Right lobe of liver (tissue), 6 donors: ENCODE results near the gene TMEM238L. TPM values are rescaled to one million over a fixed set of nuclear protein-coding genes. Genes with fewer than 3 reads are reported as not detected.
"Not testable (repeated sequence)": the region's sequence is repeated elsewhere in the genome, so short reads cannot be mapped to it uniquely, and the experiment has no call there.

Experiments
- ATAC-seq, 4 donors: fragments of 200-7000 bp; cut with Tn5 transposase; one replicate each; pipeline ENCODE4 v1.9.1; 2020; ENCODE audit warnings: mild to moderate bottlenecking in 4 of 4, moderate library complexity in 4 of 4
- DNase-seq, 3 donors: peaks; one replicate each; pipeline ENCODE4 v3.0.0-alpha.2; 2020
- H3K27ac ChIP-seq, 3 donors: fragments of 200-600 bp; one replicate each; pipeline ENCODE4 v1.8.0; 2022
- H3K27me3 ChIP-seq, 2 donors: fragments of 200-600 bp; one replicate each; pipeline ENCODE4 v1.8.0; 2022
- H3K36me3 ChIP-seq, 4 donors: fragments of 200-600 bp; sonication (generic) in 1 of 4; one replicate each; pipeline versions ENCODE4 v1.5.1 to v1.8.0; 2017 to 2022; ENCODE audit warnings: control low read depth in 1 of 4
- H3K4me1 ChIP-seq, 4 donors: fragments of 200-600 bp; sonication (generic) in 1 of 4; one replicate each; pipeline versions ENCODE4 v1.5.1 to v1.8.0; 2017 to 2022; ENCODE audit warnings: control low read depth in 1 of 4
- H3K4me3 ChIP-seq, 3 donors: fragments of 200-600 bp; one replicate each; pipeline ENCODE4 v1.8.0; 2022
- H3K9me3 ChIP-seq, 4 donors: fragments of 200-600 bp; sonication (generic) in 1 of 4; one replicate each; pipeline versions ENCODE4 v1.5.1 to v1.8.0; 2017 to 2022; ENCODE audit warnings: control low read depth in 1 of 4
- CTCF ChIP-seq, 4 donors: fragments of 200-600 bp in 3 of 4; fragments of 450-650 bp in 1 of 4; IDR thresholded peaks; one replicate each; pipeline versions ENCODE4 v1.5.1 to v1.8.0; 2016 to 2022; ENCODE audit warnings: antibody characterized with exemption in 4 of 4, mild to moderate bottlenecking in 2 of 4
- POLR2A ChIP-seq: fragments of 450-650 bp; IDR thresholded peaks from one replicate; pipeline ENCODE4 v1.6.1; 2017; ENCODE audit warnings: antibody characterized with exemption, mild to moderate bottlenecking
- WGBS: methylation state at CpG from one replicate; pipeline ENCODE4 v1.1.6; 2018; ENCODE audit warnings: low coverage, low lambda C conversion rate; ENCODE audit not compliant: insufficient coverage; ENCODE audit errors: missing lambda C conversion rate; 5-methylcytosine and 5-hydroxymethylcytosine counted together
- intact Hi-C, 2 donors: fragments of 100-400 bp; cut with DNase I; formaldehyde crosslinking; loops; one replicate each; pipeline versions ENCODE4 v1.11.2 to v1.14.1; 2022
- long read RNA-seq: library from polyadenylated mRNA; unstranded; transcript quantifications from one replicate; pipeline ENCODE4 v2.0.0, GENCODE V29; 2019
- total RNA-seq, 6 experiments: library from RNA; depleted of rRNA in 2 of 6; stranded (reverse); fragments of >200 nt in 2 of 6; fragmentation: NEBNext Ultra II Directional in 3 of 6; extraction: Animal tissue kit (Norgen Biotek cat#: 25700) in 3 of 6; gene quantifications; one replicate each; pipeline versions ENCODE4 v1.1.0 to v1.2.4, GENCODE V29; 2016 to 2023
- donor health status: DM: no; HTN: yes; CAD: no.
- donor health status: DM: no; HTN: no; CAD: no.
- donor health status: DM: no; HTN: no; CAD: no.
- donor health status: DM: no; HTN: yes; CAD: no.
- donor health status: DM: no; HTN: yes; CAD: no.

TMEM238L gene, protein sequence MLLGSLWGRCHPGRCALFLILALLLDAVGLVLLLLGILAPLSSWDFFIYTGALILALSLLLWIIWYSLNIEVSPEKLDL
- total RNA-seq = not detected
- long read RNA-seq = 0 reads

DNA sequence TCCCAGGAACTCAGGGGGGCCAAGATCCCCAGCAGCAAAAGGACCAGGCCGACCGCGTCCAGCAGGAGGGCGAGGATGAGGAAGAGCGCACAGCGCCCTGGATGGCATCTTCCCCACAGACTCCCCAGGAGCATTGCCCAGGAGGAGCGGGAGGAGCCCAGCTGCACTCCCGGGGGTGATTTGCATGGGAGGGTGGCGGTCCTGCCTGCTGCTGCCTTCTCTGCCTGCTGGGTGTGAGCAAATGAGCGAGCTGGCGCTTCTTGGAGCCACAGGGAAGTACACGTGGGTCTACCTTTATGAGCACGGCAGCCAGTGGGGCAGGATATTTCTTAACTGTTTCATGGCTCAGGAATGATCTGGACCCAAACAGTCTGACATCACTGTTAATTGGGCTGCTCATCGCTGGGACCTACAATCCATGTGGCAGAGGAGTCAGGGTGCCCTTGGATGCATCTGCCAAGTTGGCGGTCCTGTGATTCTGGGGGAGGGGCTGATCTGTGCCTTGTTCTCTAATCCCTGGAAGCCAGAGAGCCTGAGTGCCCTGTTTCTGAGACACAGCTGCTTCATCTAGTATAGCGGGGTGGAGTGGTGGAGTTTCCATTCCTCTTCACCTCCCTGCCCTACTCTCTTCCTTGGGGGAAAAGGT is at the start of gene TMEM238L:
Gene TMEM238L (minus strand): TSS at position 270 of the 646 bp plus-strand sequence. CDS start 136 bp downstream, at position 134.
- Histone ChIP-seq H3K36me3 (no peaks in the 10 kb centered on the region), H3K27me3 (no peaks in the 10 kb centered on the region), H3K4me1 (peaks cover 0 to 9% (median 4%) of the 10 kb centered on the region in 4 donors), H3K4me3 (no peak within 1 kb of the TSS), H3K9me3 (no peaks in the 10 kb centered on the region), H3K27ac (no peak within 1 kb of the TSS)
- no peak for TF ChIP-seq CTCF (IDR thresholded peaks at IDR 0.05)
- no peak for DNase-seq
- intact Hi-C loops = no loop called here
- no peak for ATAC-seq
- 77% methylated on average over 11 of the region's 16 CpGs for WGBS

DNA sequence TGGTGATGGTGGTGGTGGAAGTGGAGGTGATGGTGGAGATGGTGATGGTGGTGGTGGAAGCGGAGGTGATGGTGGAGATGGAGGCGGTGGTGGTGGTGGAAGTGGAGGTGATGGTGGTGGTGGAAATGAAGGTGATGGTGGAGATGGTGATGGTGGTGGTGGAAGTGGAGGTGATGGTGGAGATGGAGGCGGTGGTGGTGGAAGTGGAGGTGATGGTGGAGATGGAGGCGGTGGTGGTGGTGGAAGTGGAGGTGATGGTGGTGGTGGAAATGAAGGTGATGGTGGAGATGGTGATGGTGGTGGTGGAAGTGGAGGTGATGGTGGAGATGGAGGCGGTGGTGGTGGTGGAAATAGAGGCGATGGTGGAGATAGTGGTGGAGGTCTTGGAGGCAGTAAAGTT is 42.7 kb upstream of the TMEM238L start:
- WGBS = 86% methylated on average over 6 of the region's 6 CpGs
- H3K4me1 ChIP-seq, ATAC-seq, H3K27ac ChIP-seq, H3K9me3 ChIP-seq, H3K27me3 ChIP-seq, H3K36me3 ChIP-seq, DNase-seq, H3K4me3 ChIP-seq: not testable (repeated sequence)
- intact Hi-C loops = loop anchor here (10.0 kb wide), 3 partner anchors 102 to 192 kb away; partner anchors contain the start of genes MYH3 (in 1 of the 2) and TMEM220 (in 1 of the 2)

- intact Hi-C loops = loop anchor here (10.0 kb wide), 3 partner anchors 101 to 191 kb away; partner anchors contain the start of genes MYH3 (in 1 of the 2) and TMEM220 (in 1 of the 2)
Observed at GRCh38 chr17:10845388-10845751, 41.5 kb upstream of the TMEM238L start.

GRCh38 chr17:10844621-10845387 is 40.9 kb upstream of the TMEM238L start:
- 14% methylated on average over 26 of the region's 28 CpGs for WGBS
- Histone ChIP-seq H3K4me1 (peaks cover 0 to 3% (median 0%) of the 10 kb centered on the region in 4 donors), H3K27ac (no peak overlapping the region), H3K4me3 (peak overlapping the region; percentile 14 to 53 (median 47)), H3K9me3 (no peaks in the 10 kb centered on the region), H3K27me3 (no peaks in the 10 kb centered on the region), H3K36me3 (no peaks in the 10 kb centered on the region)
- TF ChIP-seq POLR2A (no peak), CTCF (IDR thresholded peaks at IDR 0.05) (peak; percentile 89 to 98 (median 94))
- peak; percentile 76 to 79 (median 79) for DNase-seq
- intact Hi-C loops = loop anchor here (10.0 kb wide), 3 partner anchors 100 to 190 kb away; partner anchors contain the start of genes MYH3 (in 1 of the 2) and TMEM220 (in 1 of the 2)
- peak; percentile 97 to 98 (median 98) for ATAC-seq

More at GRCh38 chr17:10845388-10845751, 41.5 kb upstream of the TMEM238L start:
- Histone ChIP-seq H3K9me3 (no peaks in the 10 kb centered on the region), H3K4me3 (peak overlapping the region in 1 of 3 donors; percentile 14), H3K4me1 (peaks cover 0 to 3% (median 0%) of the 10 kb centered on the region in 4 donors), H3K27ac (no peak overlapping the region), H3K27me3 (no peaks in the 10 kb centered on the region), H3K36me3 (no peaks in the 10 kb centered on the region)
- TF ChIP-seq CTCF (IDR thresholded peaks at IDR 0.05) (no peak), POLR2A (no peak)
- 16% methylated on average over 6 of the region's 6 CpGs for whole genome bisulfite sequencing
- DNase-seq (no peak), ATAC-seq (no peak)
